HCT116 (cell line): ENCODE results near the gene TSC2. TPM values are rescaled to one million over a fixed set of nuclear protein-coding genes. Genes with fewer than 3 reads are reported as not detected.
"Not testable (repeated sequence)": the region's sequence is repeated elsewhere in the genome, so short reads cannot be mapped to it uniquely, and the experiment has no call there.

Source experiments
- ATAC-seq: fragments of 200-7000 bp; cut with Tn5 transposase; 2 replicates; pipeline ENCODE4 v1.9.1; 2020; ENCODE audit warnings: mild to moderate bottlenecking, moderate library complexity
- BruUV-seq: library from RNA; stranded (reverse); fragments of 400-500 nt; replicated peaks from 2 replicates; lab custom pipeline; 2021; lab: Mats Ljungman, UMichigan
- CTCF ChIA-PET: fragments of 300-600 bp; sonication (Branson Sonifier 250); formaldehyde crosslinking; loops from one replicate; lab custom pipeline; 2021; ENCODE audit warnings: antibody characterized with exemption; lab: Charles Lee
- POLR2A ChIA-PET: fragments of 300-600, 350-600 bp; sonication (Branson Sonifier 250); formaldehyde crosslinking; loops from one replicate; lab custom pipeline; 2021; ENCODE audit warnings: antibody characterized with exemption; lab: Charles Lee
- RAD21 ChIA-PET, 2 experiments: fragments of 300-600 bp; sonication (Branson Sonifier 250); formaldehyde crosslinking; loops; one replicate each; lab custom pipeline; 2023; ENCODE audit warnings: low total read pairs in 2 of 2; ENCODE audit not compliant: uncharacterized antibody in 2 of 2, unreplicated experiment in 2 of 2, low non-redundant PET in 1 of 2; lab: Charles Lee
- DNase-seq: peaks from one replicate; pipeline ENCODE4 v3.0.0-alpha.2; 2010; ENCODE audit warnings: low read depth, low spot score
- H2AFZ ChIP-seq: fragments of 200-600 bp; shearing (Covaris generic), sonication (generic); 2 replicates; pipeline ENCODE4 v1.6.1; 2017; ENCODE audit warnings: low read depth, mixed run types, mixed read lengths, antibody characterized with exemption, low read length; ENCODE audit not compliant: poor library complexity, severe bottlenecking
- H3K27ac ChIP-seq: 2 replicates; pipeline ENCODE4 v1.5.1; 2012; ENCODE audit warnings: low read depth, low read length
- H3K27me3 ChIP-seq: fragments of 200-600 bp; sonication (generic); 2 replicates; pipeline ENCODE4 v1.6.1; 2016; ENCODE audit warnings: mixed run types, low read length, mixed read lengths; ENCODE audit not compliant: insufficient read depth
- H3K36me3 ChIP-seq, 2 experiments: fragments of 200-500 bp in 1 of 2; fragments of 200-600 bp in 1 of 2; sonication (Bioruptor generic) in 1 of 2; sonication (generic) in 1 of 2; 2 replicates each; pipeline versions ENCODE4 v1.5.1 to v1.6.1; 2014 to 2016; ENCODE audit warnings: low read length in 2 of 2, inconsistent platforms in 1 of 2, mixed read lengths in 1 of 2, mixed run types in 1 of 2; ENCODE audit not compliant: insufficient read depth in 2 of 2, control insufficient read depth in 1 of 2
- H3K4me1 ChIP-seq, 2 experiments: fragments of 200-600 bp in 1 of 2; sonication (generic) in 1 of 2; 2 replicates each; pipeline versions ENCODE4 v1.5.1 to v1.6.1; 2012 to 2017; ENCODE audit warnings: low read length in 2 of 2, inconsistent platforms in 1 of 2, mild to moderate bottlenecking in 1 of 2, mixed read lengths in 1 of 2, mixed run types in 1 of 2, moderate library complexity in 1 of 2; ENCODE audit not compliant: insufficient read depth in 2 of 2, control insufficient read depth in 1 of 2
- H3K4me2 ChIP-seq: fragments of 200-600 bp; sonication (generic); 2 replicates; pipeline ENCODE4 v1.6.1; 2017; ENCODE audit warnings: mixed run types, low read length, mixed read lengths
- H3K4me3 ChIP-seq, 2 experiments: fragments of 200-600 bp in 1 of 2; sonication (generic) in 1 of 2; replicated peaks in 1 of 2; 2 replicates each; pipeline ENCODE4 v1.5.1; 2011 to 2016; ENCODE audit warnings: low read length in 2 of 2, control low read depth in 1 of 2, low read depth in 1 of 2, mild to moderate bottlenecking in 1 of 2, mixed read lengths in 1 of 2, mixed run types in 1 of 2
- H3K79me2 ChIP-seq: fragments of 200-600 bp; sonication (generic); 2 replicates; pipeline ENCODE4 v1.6.1; 2017; ENCODE audit warnings: mild to moderate bottlenecking, mixed run types, low read length, moderate library complexity, mixed read lengths; ENCODE audit not compliant: insufficient read depth
- H3K9ac ChIP-seq: fragments of 200-600 bp; sonication (generic); 2 replicates; pipeline ENCODE4 v1.6.1; 2016; ENCODE audit warnings: low read length, mixed read lengths
- H3K9me2 ChIP-seq: fragments of 200-600 bp; sonication (generic), shearing (Covaris generic); 2 replicates; pipeline ENCODE4 v1.6.1; 2017; ENCODE audit warnings: mixed run types, mild to moderate bottlenecking, moderate library complexity; ENCODE audit not compliant: insufficient read depth
- H3K9me3 ChIP-seq, 2 experiments: fragments of 200-500 bp in 1 of 2; fragments of 200-600 bp in 1 of 2; sonication (Bioruptor generic) in 1 of 2; sonication (generic) in 1 of 2; 2 replicates each; pipeline ENCODE4 v1.6.1; 2014 to 2017; ENCODE audit warnings: low read length in 2 of 2, mixed read lengths in 2 of 2, inconsistent platforms in 1 of 2, low read depth in 1 of 2, mild to moderate bottlenecking in 1 of 2, mixed run types in 1 of 2, moderate library complexity in 1 of 2; ENCODE audit not compliant: control insufficient read depth in 1 of 2, insufficient read depth in 1 of 2
- H4K20me1 ChIP-seq: fragments of 200-600 bp; sonication (generic), shearing (Covaris generic); 2 replicates; pipeline ENCODE4 v1.6.1; 2017; ENCODE audit warnings: mixed run types, mild to moderate bottlenecking, moderate library complexity; ENCODE audit not compliant: insufficient read depth
- intact Hi-C: fragments of 100-400 bp; cut with micrococcal nuclease; formaldehyde crosslinking; loops from 2 replicates; pipeline ENCODE4 v1.10.0; 2022
- total RNA-seq: library from RNA; stranded (reverse); gene quantifications from one replicate; pipeline ENCODE4 v1.2.1, GENCODE V29; 2021; ENCODE audit not compliant: unreplicated experiment

Gene TSC2
- total RNA-seq, 1 experiment from 2014 or later, result 74.1 TPM

GRCh38 chr16:2107791-2108125, 60.0 kb downstream of the TSC2 start:
- not testable (repeated sequence) for H3K36me3 ChIP-seq

GRCh38 chr16:2108446-2109270, 60.9 kb downstream of the TSC2 start:
- H2AFZ ChIP-seq, CTCF ChIA-PET, intact Hi-C loops, H3K9me3 ChIP-seq, H3K36me3 ChIP-seq, H4K20me1 ChIP-seq, H3K79me2 ChIP-seq, RAD21 ChIA-PET, H3K9me2 ChIP-seq, H3K4me1 ChIP-seq, H3K4me2 ChIP-seq, POLR2A ChIA-PET, H3K27me3 ChIP-seq, BruUV-seq, H3K4me3 ChIP-seq, H3K9ac ChIP-seq, DNase-seq, H3K27ac ChIP-seq: not testable (repeated sequence)
- 0 out of 2 replicates have a peak, but pooled peaks have one; percentile 8 for ATAC-seq

More at GRCh38 chr16:2107791-2108125, 60.0 kb downstream of the TSC2 start:
- CTCF ChIA-PET, H3K9ac ChIP-seq, H4K20me1 ChIP-seq, H3K9me3 ChIP-seq, H3K27ac ChIP-seq, H2AFZ ChIP-seq, intact Hi-C loops, H3K4me3 ChIP-seq, RAD21 ChIA-PET, H3K9me2 ChIP-seq, H3K27me3 ChIP-seq, H3K4me1 ChIP-seq, BruUV-seq, H3K79me2 ChIP-seq, H3K4me2 ChIP-seq, DNase-seq, POLR2A ChIA-PET: not testable (repeated sequence)
- ATAC-seq, result 0 out of 2 replicates have a peak, but pooled peaks have one; percentile 9

GRCh38 chr16:2109271-2109580, 61.4 kb downstream of the TSC2 start:
- H4K20me1 ChIP-seq, H3K4me3 ChIP-seq, H3K27ac ChIP-seq, H3K79me2 ChIP-seq, H2AFZ ChIP-seq, DNase-seq, RAD21 ChIA-PET, H3K9me3 ChIP-seq, POLR2A ChIA-PET, CTCF ChIA-PET, H3K36me3 ChIP-seq, H3K4me2 ChIP-seq, intact Hi-C loops, H3K9me2 ChIP-seq, BruUV-seq, H3K4me1 ChIP-seq, H3K27me3 ChIP-seq, H3K9ac ChIP-seq, ATAC-seq: not testable (repeated sequence)

DNA sequence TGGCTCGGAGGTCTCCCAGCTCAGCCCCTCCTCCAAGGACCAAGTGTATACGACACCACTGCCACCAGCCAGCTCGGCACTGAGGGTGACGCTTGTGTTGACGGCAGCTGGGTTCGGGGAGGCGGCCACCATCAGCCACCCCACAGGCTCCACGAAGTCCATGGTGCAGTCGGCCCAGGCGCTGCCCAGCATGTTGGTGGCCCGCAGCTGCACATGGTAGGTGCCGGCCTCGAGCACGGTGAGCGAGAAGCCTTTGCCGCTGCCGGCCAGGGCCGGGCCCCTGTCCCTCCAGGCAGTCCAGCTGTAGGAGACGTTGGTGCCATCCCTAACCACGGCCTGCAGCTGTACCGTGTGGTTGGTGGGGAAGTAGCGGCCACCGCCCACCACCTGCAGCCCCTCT, 62.1 kb downstream of the TSC2 start:
- intact Hi-C loops, BruUV-seq, RAD21 ChIA-PET, H3K9me2 ChIP-seq, H3K36me3 ChIP-seq, H3K27me3 ChIP-seq, DNase-seq, H3K4me2 ChIP-seq, H3K4me3 ChIP-seq, H3K27ac ChIP-seq, H4K20me1 ChIP-seq, CTCF ChIA-PET, H3K4me1 ChIP-seq, H2AFZ ChIP-seq, H3K9me3 ChIP-seq, H3K79me2 ChIP-seq, H3K9ac ChIP-seq, POLR2A ChIA-PET: not testable (repeated sequence)
- 0 out of 2 replicates have a peak, but pooled peaks have one; percentile 11 for ATAC-seq
